C1 segment of cervical spinal cord (tissue), 14 donors: ENCODE data around the gene SEZ6L.

Source experiments
- DNase-seq, 14 donors: peaks; one replicate each; lab custom pipeline; 2025; lab: John Stamatoyannopoulos, UW

SEZ6L gene

GRCh38 chr22:26169315-26170111 is at the start of gene SEZ6L:
TSS of gene SEZ6L (plus strand) at chr22:26169462. CDS start at chr22:26169670, 208 bp downstream.
- peak in 6 of 14 donors; percentile 36 to 74 (median 56) for DNase-seq

- DNase-seq = no peak
These were observed 46.3 kb upstream of the SEZ6L start for GRCh38 chr22:26122920-26123468.

- no peak for DNase-seq
These were observed 44.1 kb upstream of the SEZ6L start for GRCh38 chr22:26124991-26125725.

GRCh38 chr22:26127126-26127525 is 42.1 kb upstream of the SEZ6L start:
- no peak for DNase-seq

GRCh38 chr22:26127556-26127955 is 41.7 kb upstream of the SEZ6L start:
- DNase-seq = no peak

GRCh38 chr22:26131589-26132154 is 37.6 kb upstream of the SEZ6L start:
- no peak for DNase-seq

GRCh38 chr22:26134654-26135330 is 34.5 kb upstream of the SEZ6L start:
- DNase-seq = no peak

- DNase-seq = no peak
These were observed 33.5 kb upstream of the SEZ6L start for GRCh38 chr22:26135806-26136205.

GRCh38 chr22:26139310-26139709 is 30.0 kb upstream of the SEZ6L start:
- peak in 11 of 14 donors; percentile 6 to 80 (median 22) for DNase-seq

GRCh38 chr22:26141831-26142230 is 27.4 kb upstream of the SEZ6L start:
- DNase-seq = no peak

- no peak for DNase-seq
These were observed 25.4 kb upstream of the SEZ6L start for GRCh38 chr22:26143806-26144325.

GRCh38 chr22:26159886-26160285 is 9.4 kb upstream of the SEZ6L start:
- no peak for DNase-seq

- DNase-seq = no peak
These were observed 7.5 kb upstream of the SEZ6L start for GRCh38 chr22:26161746-26162145.

- DNase-seq = no peak
These were observed 6.3 kb upstream of the SEZ6L start for GRCh38 chr22:26162926-26163325.

GRCh38 chr22:26164174-26164573 is 5.1 kb upstream of the SEZ6L start:
- peak in 1 of 14 donors; percentile 1 for DNase-seq

GRCh38 chr22:26168330-26168851 is 871 bp upstream of the SEZ6L start:
- peak in 6 of 14 donors; percentile 9 to 68 (median 37) for DNase-seq

GRCh38 chr22:26168939-26169314 is 335 bp upstream of the SEZ6L start:
- DNase-seq = peak in 9 of 14 donors; percentile 24 to 74 (median 55)

- peak in 1 of 14 donors; percentile 28 for DNase-seq
These were observed 840 bp downstream of the SEZ6L start for GRCh38 chr22:26170112-26170492.

GRCh38 chr22:26170795-26171580 is 1.7 kb downstream of the SEZ6L start:
- DNase-seq = peak in 8 of 14 donors; percentile 3 to 68 (median 12)

- DNase-seq = peak in 3 of 14 donors; percentile 5 to 62 (median 17)
These were observed 3.2 kb downstream of the SEZ6L start for GRCh38 chr22:26172389-26172990.
